K562 (cell line): ENCODE results near the gene LLGL1. TPM values are rescaled to one million over a fixed set of nuclear protein-coding genes. Genes with fewer than 3 reads are reported as not detected.

Source experiments
- ATAC-seq: fragments of 200-7000 bp; cut with Tn5 transposase; 3 replicates; pipeline ENCODE4 v1.9.1; 2020; ENCODE audit warnings: moderate library complexity
- BruUV-seq: library from RNA; stranded (reverse); fragments of 400-500 nt; replicated peaks from 2 replicates; lab custom pipeline; 2021; lab: Mats Ljungman, UMichigan
- CTCF ChIA-PET: fragments of 300-600 bp; formaldehyde crosslinking; extraction: SDS; loops from one replicate; lab custom pipeline; 2021; ENCODE audit warnings: low intra/inter-chr PET ratio; lab: Yijun Ruan, JAX
- POLR2A ChIA-PET: fragments of 300-600, 350-650 bp; sonication (Branson Sonifier 250); formaldehyde crosslinking; extraction: SDS; loops from one replicate; lab custom pipeline; 2021; ENCODE audit warnings: antibody characterized with exemption, inconsistent platforms; lab: Yijun Ruan, JAX
- DNase-seq, 4 experiments: peaks; one replicate each; pipeline versions ENCODE4 v3.0.0 to v3.0.0-alpha.2; 2011 to 2018; ENCODE audit warnings: low spot score in 3 of 4, mixed read lengths in 3 of 4; ENCODE audit errors: extremely low read depth in 1 of 4
- FAIRE-seq: peaks from 2 replicates; lab custom pipeline; 2011; peaks lifted over from hg19 to GRCh38; lab: Jason Lieb, UNC
- H2AFZ ChIP-seq: 2 replicates; pipeline ENCODE4 v1.6.0; 2011; ENCODE audit warnings: low read depth, low read length, control low read depth, inconsistent platforms
- H3K27ac ChIP-seq: fragments of 200-600 bp; 3 replicates; pipeline ENCODE4 v1.8.0; 2011; ENCODE audit warnings: low read depth, mild to moderate bottlenecking, control low read depth, inconsistent platforms, low read length, moderate library complexity, mixed read lengths; ENCODE audit errors: extremely low read depth
- H3K27me3 ChIP-seq, 2 experiments: fragments of 300-600 bp in 1 of 2; 2 replicates in 1 of 2; 3 replicates in 1 of 2; pipeline versions ENCODE4 v1.6.0 to v1.8.0; 2011; ENCODE audit warnings: inconsistent platforms in 2 of 2, low read length in 2 of 2, mild to moderate bottlenecking in 1 of 2, mixed read lengths in 1 of 2, moderate library complexity in 1 of 2; ENCODE audit not compliant: control insufficient read depth in 2 of 2, insufficient read depth in 2 of 2
- H3K36me3 ChIP-seq: fragments of 300-600 bp; 3 replicates; pipeline ENCODE4 v1.8.0; 2011; ENCODE audit warnings: mild to moderate bottlenecking, low read length, inconsistent platforms; ENCODE audit not compliant: control insufficient read depth, insufficient read depth
- H3K4me1 ChIP-seq, 2 experiments: fragments of 200-600 bp in 1 of 2; replicated peaks in 1 of 2; 2 replicates in 1 of 2; 3 replicates in 1 of 2; pipeline versions ENCODE4 v1.5.1 to v1.8.0; 2011; ENCODE audit warnings: inconsistent platforms in 2 of 2, low read length in 2 of 2, mild to moderate bottlenecking in 1 of 2, mixed read lengths in 1 of 2, moderate library complexity in 1 of 2; ENCODE audit not compliant: control insufficient read depth in 2 of 2, insufficient read depth in 2 of 2
- H3K4me2 ChIP-seq: 2 replicates; pipeline ENCODE4 v1.6.1; 2011; ENCODE audit warnings: low read length, control low read depth, inconsistent platforms, mixed read lengths; ENCODE audit not compliant: insufficient read depth
- H3K4me3 ChIP-seq: fragments of 200-600 bp; sonication (generic), shearing (Covaris generic); 2 replicates; pipeline ENCODE4 v1.5.1; 2016; ENCODE audit warnings: control low read depth, inconsistent platforms
- H3K79me2 ChIP-seq: fragments of 200-600 bp; 3 replicates; pipeline ENCODE4 v1.8.0; 2011; ENCODE audit warnings: low read length, inconsistent platforms; ENCODE audit not compliant: control insufficient read depth, insufficient read depth
- H3K9ac ChIP-seq, 2 experiments: 2 replicates each; pipeline versions ENCODE4 v1.6.0 to v1.6.1; 2011; ENCODE audit warnings: low read depth in 2 of 2, low read length in 2 of 2, control low read depth in 1 of 2, inconsistent platforms in 1 of 2, mild to moderate bottlenecking in 1 of 2, mixed read lengths in 1 of 2; ENCODE audit not compliant: insufficient read depth in 1 of 2
- H3K9me1 ChIP-seq: one replicate; pipeline ENCODE4 v1.6.0; 2011; ENCODE audit warnings: inconsistent platforms, mild to moderate bottlenecking, low read length, moderate library complexity; ENCODE audit not compliant: control insufficient read depth, insufficient read depth
- H3K9me3 ChIP-seq: replicated peaks from 2 replicates; pipeline ENCODE4 v1.5.1; 2011; ENCODE audit warnings: low read depth, low read length, inconsistent platforms; ENCODE audit not compliant: control insufficient read depth, insufficient read depth
- H4K20me1 ChIP-seq: replicated peaks from 2 replicates; pipeline ENCODE4 v1.6.1; 2011; ENCODE audit warnings: low read length, inconsistent platforms, mixed read lengths; ENCODE audit not compliant: control insufficient read depth, insufficient read depth
- ATF1 ChIP-seq, 2 experiments: fragments of 450-650 bp in 1 of 2; IDR thresholded peaks; 2 replicates each; pipeline ENCODE4 v1.6.1; 2016; ENCODE audit warnings: missing compliant biosample characterization in 1 of 2, missing genetic modification characterization in 1 of 2
- CCNT2 ChIP-seq: IDR thresholded peaks from 2 replicates; pipeline ENCODE4 v1.6.1; 2011; ENCODE audit warnings: borderline replicate concordance, low read depth, mild to moderate bottlenecking, moderate library complexity, mixed read lengths, low read length; ENCODE audit not compliant: insufficient read length; ENCODE audit errors: extremely low read depth
- CTBP1 ChIP-seq: fragments of 450-650 bp; IDR thresholded peaks from 2 replicates; pipeline ENCODE4 v1.6.1; 2016; ENCODE audit warnings: borderline replicate concordance
- DPF2 ChIP-seq: fragments of 450-650 bp; IDR thresholded peaks from 2 replicates; pipeline ENCODE4 v1.6.1; 2016
- ETV1 ChIP-seq: fragments of 450-650 bp; conservative IDR thresholded peaks from 2 replicates; pipeline ENCODE4 v1.6.1; 2016; ENCODE audit warnings: missing genetic modification characterization, control low read depth, low read depth, missing compliant biosample characterization
- FOXK1 ChIP-seq: sonication (generic); formaldehyde crosslinking; IDR thresholded peaks from 2 replicates; pipeline ENCODE4 v1.8.0; 2022; ENCODE audit warnings: missing genetic modification reagents, mild to moderate bottlenecking, borderline replicate concordance
- HNRNPLL ChIP-seq: fragments of 200-400 bp; formaldehyde crosslinking; IDR thresholded peaks from 2 replicates; pipeline ENCODE4 v1.6.1; 2017; ENCODE audit warnings: low read length, low read depth, mild to moderate bottlenecking; ENCODE audit not compliant: poor library complexity, severe bottlenecking
- IRF9 ChIP-seq: fragments of 450-650 bp; IDR thresholded peaks from 2 replicates; pipeline ENCODE4 v1.6.1; 2016; ENCODE audit warnings: missing biosample characterization, missing genetic modification characterization
- LEF1 ChIP-seq: fragments of 450-650 bp; IDR thresholded peaks from 2 replicates; pipeline ENCODE4 v1.6.1; 2016; ENCODE audit warnings: mild to moderate bottlenecking
- MED1 ChIP-seq: sonication (generic); formaldehyde crosslinking; IDR thresholded peaks from 2 replicates; pipeline ENCODE4 v1.8.1; 2023; ENCODE audit warnings: missing genetic modification reagents, borderline replicate concordance
- PURB ChIP-seq: sonication (generic); formaldehyde crosslinking; IDR thresholded peaks from 2 replicates; pipeline ENCODE4 v1.9.0; 2021; ENCODE audit warnings: low read depth, mild to moderate bottlenecking, missing genetic modification reagents
- SMAD2 ChIP-seq: fragments of 150-350 bp; IDR thresholded peaks from 2 replicates; pipeline ENCODE4 v1.6.1; 2014; ENCODE audit warnings: low read depth, mild to moderate bottlenecking, low read length
- YY1 ChIP-seq, 3 experiments: IDR thresholded peaks; 2 replicates each; pipeline ENCODE4 v1.6.1; 2011; ENCODE audit warnings: low read length in 2 of 3, mild to moderate bottlenecking in 2 of 3, moderate library complexity in 2 of 3, borderline replicate concordance in 1 of 3, control low read depth in 1 of 3, low read depth in 1 of 3; ENCODE audit not compliant: insufficient read depth in 3 of 3, insufficient replicate concordance in 2 of 3, control insufficient read depth in 1 of 3, insufficient read length in 1 of 3; ENCODE audit errors: extremely low read depth in 1 of 3
- ZKSCAN1 ChIP-seq: fragments of 150-350 bp; IDR thresholded peaks from 2 replicates; pipeline ENCODE4 v1.6.1; 2016; ENCODE audit warnings: low read depth, low read length
- ZNF239 ChIP-seq: fragments of 250-450 bp; sonication (Bioruptor Pico); IDR thresholded peaks from 2 replicates; pipeline ENCODE4 v1.4.0; 2020; ENCODE audit warnings: mild to moderate bottlenecking
- ZNF695 ChIP-seq: fragments of 450-650 bp; formaldehyde crosslinking; IDR thresholded peaks from 2 replicates; pipeline ENCODE4 v1.4.0; 2020; ENCODE audit warnings: mild to moderate bottlenecking, moderate library complexity
- WGBS: fragments of 100-300 bp; shearing (Covaris generic); methylation state at CpG from one replicate; pipeline ENCODE4 v1.1.6; 2016; ENCODE audit warnings: low coverage, mixed read lengths; ENCODE audit not compliant: insufficient coverage; ENCODE audit errors: missing lambda C conversion rate; 5-methylcytosine and 5-hydroxymethylcytosine counted together
- in situ Hi-C: fragments of 300-500 bp; cut with MboI; formaldehyde crosslinking; loops from 4 replicates; pipeline ENCODE4 v1.15.0; 2018; ENCODE audit warnings: inconsistent platforms, mixed read lengths
- intact Hi-C: fragments of 100-400 bp; cut with micrococcal nuclease; formaldehyde crosslinking; loops from 2 replicates; pipeline ENCODE4 v1.14.2; 2022
- polyA plus RNA-seq, 8 experiments: library from polyadenylated mRNA; depleted of rRNA in 4 of 8; stranded (reverse) in 5 of 8; unstranded in 3 of 8; fragments of >200 nt; fragmentation: Nextera tagmentation in 2 of 8; fragmentation: Illumina TruSeq in 1 of 8; extraction: Ambion mirVana in 2 of 8; extraction: Trizol in 1 of 8; gene quantifications; 2 replicates each; pipeline versions ENCODE4 v1.2.1 to v1.2.3, GENCODE V29; 2011 to 2014; ENCODE audit warnings: inconsistent platforms in 1 of 8, missing spikeins in 1 of 8
- total RNA-seq, 7 experiments: library from RNA; depleted of rRNA in 6 of 7; stranded (reverse); fragments of >200 nt in 6 of 7; fragmentation: Illumina TruSeq in 2 of 7; extraction: Trizol in 2 of 7; gene quantifications; 2 replicates each; pipeline versions ENCODE4 v1.2.1 to v1.2.3, GENCODE V29; 2011 to 2021; ENCODE audit warnings: low replicate concordance in 1 of 7
- TF ChIP-seq, protein P1 (sequence below): fragments of 250-450 bp; sonication (Bioruptor Pico); IDR thresholded peaks from 2 replicates; pipeline ENCODE4 v1.4.0; 2020; ENCODE audit warnings: borderline replicate concordance
- TF ChIP-seq, protein P2 (sequence below): fragments of 450-650 bp; formaldehyde crosslinking; IDR thresholded peaks from 2 replicates; pipeline ENCODE4 v1.4.0; 2020; ENCODE audit warnings: mild to moderate bottlenecking, mixed read lengths

LLGL1 gene
- total and polyA plus RNA-seq, 9 of the 15 experiments (the other 6 are each of a cell fraction or from before 2014, with no cell fraction given), result 0.11 to 12.9 (median 5.3) TPM; not detected in 1

DNA sequence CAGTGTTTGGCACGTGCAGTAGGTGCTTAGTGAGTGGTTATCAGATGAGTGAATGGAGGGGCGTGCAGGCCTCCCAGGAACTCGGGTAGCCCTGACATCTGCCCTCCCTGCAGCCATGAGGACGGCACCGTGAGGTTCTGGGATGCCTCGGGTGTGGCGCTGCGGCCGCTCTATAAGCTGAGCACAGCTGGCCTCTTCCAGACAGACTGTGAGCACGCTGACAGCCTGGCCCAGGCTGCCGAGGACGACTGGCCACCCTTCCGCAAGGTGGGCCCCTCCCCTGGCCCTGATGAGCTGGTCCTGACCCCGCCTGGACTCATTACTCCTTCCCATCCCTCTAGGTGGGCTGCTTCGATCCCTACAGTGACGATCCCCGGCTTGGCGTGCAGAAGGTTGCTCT is 11.1 kb downstream of the LLGL1 start:
- Histone ChIP-seq H3K27ac (no peak overlapping the region), H3K79me2 (no peaks in the 10 kb centered on the region), H3K36me3 (no peaks in the 10 kb centered on the region), H3K9ac (no peak overlapping the region), H3K9me3 (no peaks in the 10 kb centered on the region), H2AFZ (no peak overlapping the region), H3K4me2 (no peak overlapping the region), H3K4me3 (no peak overlapping the region), H3K4me1 (peaks cover 0 to 16% of the 10 kb centered on the region in 2 experiments; a peak in 1 of 5 replicates), H3K9me1 (no peaks in the 10 kb centered on the region), H4K20me1 (no peaks in the 10 kb centered on the region), H3K27me3 (no peaks in the 10 kb centered on the region)
- ChIA-PET POLR2A (interaction anchor here (0.9 kb wide), 1 partner anchor 9 kb away, joined by 3 read pairs; no protein-coding TSS in a partner anchor), CTCF (no interaction called here)
- in situ Hi-C loops, result no loop called here
- TF ChIP-seq ATF1 (CRISPR knock-in tag; IDR thresholded peaks at IDR 0.05), result no peak
- no peak for TF ChIP-seq ATF1 (tag; IDR thresholded peaks at IDR 0.05)
- no peak for TF ChIP-seq YY1 (IDR thresholded peaks at IDR 0.05; ENCODE audit: borderline replicate concordance in 1 of 3, control insufficient read depth in 1 of 3, extremely low read depth in 1 of 3, insufficient read depth in 3 of 3, insufficient read length in 1 of 3, insufficient replicate concordance in 2 of 3, low read depth in 1 of 3, low read length in 2 of 3)
- TF ChIP-seq MED1 (CRISPR knock-in tag), result no peak
- no peak for TF ChIP-seq HNRNPLL
- TF ChIP-seq CCNT2, result no peak
- TF ChIP-seq ZNF695 (CRISPR knock-in tag), result no peak
- no peak for TF ChIP-seq LEF1
- no peak for TF ChIP-seq ETV1
- no peak for TF ChIP-seq SMAD2
- no peak for TF ChIP-seq CTBP1
- no peak for TF ChIP-seq IRF9 (tag)
- TF ChIP-seq ZKSCAN1, result no peak
- no peak for TF ChIP-seq FOXK1
- TF ChIP-seq DPF2, result no peak
- TF ChIP-seq ZNF239 (CRISPR knock-in tag), result no peak
- TF ChIP-seq, protein P1, sequence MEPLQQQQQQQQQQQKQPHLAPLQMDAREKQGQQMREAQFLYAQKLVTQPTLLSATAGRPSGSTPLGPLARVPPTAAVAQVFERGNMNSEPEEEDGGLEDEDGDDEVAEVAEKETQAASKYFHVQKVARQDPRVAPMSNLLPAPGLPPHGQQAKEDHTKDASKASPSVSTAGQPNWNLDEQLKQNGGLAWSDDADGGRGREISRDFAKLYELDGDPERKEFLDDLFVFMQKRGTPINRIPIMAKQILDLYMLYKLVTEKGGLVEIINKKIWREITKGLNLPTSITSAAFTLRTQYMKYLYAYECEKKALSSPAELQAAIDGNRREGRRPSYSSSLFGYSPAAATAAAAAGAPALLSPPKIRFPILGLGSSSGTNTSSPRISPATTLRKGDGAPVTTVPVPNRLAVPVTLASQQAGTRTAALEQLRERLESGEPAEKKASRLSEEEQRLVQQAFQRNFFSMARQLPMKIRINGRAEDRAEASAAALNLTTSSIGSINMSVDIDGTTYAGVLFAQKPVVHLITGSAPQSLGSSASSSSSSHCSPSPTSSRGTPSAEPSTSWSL (CRISPR knock-in tag), result no peak
- TF ChIP-seq PURB (CRISPR knock-in tag), result no peak
- TF ChIP-seq, protein P2, sequence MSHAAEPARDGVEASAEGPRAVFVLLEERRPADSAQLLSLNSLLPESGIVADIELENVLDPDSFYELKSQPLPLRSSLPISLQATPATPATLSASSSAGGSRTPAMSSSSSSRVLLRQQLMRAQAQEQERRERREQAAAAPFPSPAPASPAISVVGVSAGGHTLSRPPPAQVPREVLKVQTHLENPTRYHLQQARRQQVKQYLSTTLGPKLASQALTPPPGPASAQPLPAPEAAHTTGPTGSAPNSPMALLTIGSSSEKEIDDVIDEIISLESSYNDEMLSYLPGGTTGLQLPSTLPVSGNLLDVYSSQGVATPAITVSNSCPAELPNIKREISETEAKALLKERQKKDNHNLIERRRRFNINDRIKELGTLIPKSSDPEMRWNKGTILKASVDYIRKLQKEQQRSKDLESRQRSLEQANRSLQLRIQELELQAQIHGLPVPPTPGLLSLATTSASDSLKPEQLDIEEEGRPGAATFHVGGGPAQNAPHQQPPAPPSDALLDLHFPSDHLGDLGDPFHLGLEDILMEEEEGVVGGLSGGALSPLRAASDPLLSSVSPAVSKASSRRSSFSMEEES (CRISPR knock-in tag), result no peak
- ATAC-seq (no peak), DNase-seq (no peak), FAIRE-seq (no peak)
- intact Hi-C loops, result no loop called here
- no TSS peak for BruUV-seq
- WGBS, result 70% methylated on average over 16 of the region's 18 CpGs
